K562 (cell line): ENCODE measurements around the gene ST6GAL1. TPM values are rescaled to one million over a fixed set of nuclear protein-coding genes. Genes with fewer than 3 reads are reported as not detected.
A peak's percentile ranks its signal among the peaks of the same experiment; 100 is the strongest.

Source experiments
- ATAC-seq: fragments of 200-7000 bp; cut with Tn5 transposase; 3 replicates; pipeline ENCODE4 v1.9.1; 2020; ENCODE audit warnings: moderate library complexity
- BruUV-seq: library from RNA; stranded (reverse); fragments of 400-500 nt; replicated peaks from 2 replicates; lab custom pipeline; 2021; lab: Mats Ljungman, UMichigan
- CTCF ChIA-PET: fragments of 300-600 bp; formaldehyde crosslinking; extraction: SDS; loops from one replicate; lab custom pipeline; 2021; ENCODE audit warnings: low intra/inter-chr PET ratio; lab: Yijun Ruan, JAX
- POLR2A ChIA-PET: fragments of 300-600, 350-650 bp; sonication (Branson Sonifier 250); formaldehyde crosslinking; extraction: SDS; loops from one replicate; lab custom pipeline; 2021; ENCODE audit warnings: antibody characterized with exemption, inconsistent platforms; lab: Yijun Ruan, JAX
- DNase-seq, 4 experiments: peaks; one replicate each; pipeline versions ENCODE4 v3.0.0 to v3.0.0-alpha.2; 2011 to 2018; ENCODE audit warnings: low spot score in 3 of 4, mixed read lengths in 3 of 4; ENCODE audit errors: extremely low read depth in 1 of 4
- FAIRE-seq: peaks from 2 replicates; lab custom pipeline; 2011; peaks lifted over from hg19 to GRCh38; lab: Jason Lieb, UNC
- H2AFZ ChIP-seq: 2 replicates; pipeline ENCODE4 v1.6.0; 2011; ENCODE audit warnings: low read depth, low read length, control low read depth, inconsistent platforms
- H3K27ac ChIP-seq: fragments of 200-600 bp; 3 replicates; pipeline ENCODE4 v1.8.0; 2011; ENCODE audit warnings: low read depth, mild to moderate bottlenecking, control low read depth, inconsistent platforms, low read length, moderate library complexity, mixed read lengths; ENCODE audit errors: extremely low read depth
- H3K27me3 ChIP-seq, 2 experiments: fragments of 300-600 bp in 1 of 2; 2 replicates in 1 of 2; 3 replicates in 1 of 2; pipeline versions ENCODE4 v1.6.0 to v1.8.0; 2011; ENCODE audit warnings: inconsistent platforms in 2 of 2, low read length in 2 of 2, mild to moderate bottlenecking in 1 of 2, mixed read lengths in 1 of 2, moderate library complexity in 1 of 2; ENCODE audit not compliant: control insufficient read depth in 2 of 2, insufficient read depth in 2 of 2
- H3K36me3 ChIP-seq: fragments of 300-600 bp; 3 replicates; pipeline ENCODE4 v1.8.0; 2011; ENCODE audit warnings: mild to moderate bottlenecking, low read length, inconsistent platforms; ENCODE audit not compliant: control insufficient read depth, insufficient read depth
- H3K4me1 ChIP-seq, 2 experiments: fragments of 200-600 bp in 1 of 2; replicated peaks in 1 of 2; 2 replicates in 1 of 2; 3 replicates in 1 of 2; pipeline versions ENCODE4 v1.5.1 to v1.8.0; 2011; ENCODE audit warnings: inconsistent platforms in 2 of 2, low read length in 2 of 2, mild to moderate bottlenecking in 1 of 2, mixed read lengths in 1 of 2, moderate library complexity in 1 of 2; ENCODE audit not compliant: control insufficient read depth in 2 of 2, insufficient read depth in 2 of 2
- H3K4me2 ChIP-seq: 2 replicates; pipeline ENCODE4 v1.6.1; 2011; ENCODE audit warnings: low read length, control low read depth, inconsistent platforms, mixed read lengths; ENCODE audit not compliant: insufficient read depth
- H3K4me3 ChIP-seq: fragments of 200-600 bp; sonication (generic), shearing (Covaris generic); 2 replicates; pipeline ENCODE4 v1.5.1; 2016; ENCODE audit warnings: control low read depth, inconsistent platforms
- H3K79me2 ChIP-seq: fragments of 200-600 bp; 3 replicates; pipeline ENCODE4 v1.8.0; 2011; ENCODE audit warnings: low read length, inconsistent platforms; ENCODE audit not compliant: control insufficient read depth, insufficient read depth
- H3K9ac ChIP-seq, 2 experiments: 2 replicates each; pipeline versions ENCODE4 v1.6.0 to v1.6.1; 2011; ENCODE audit warnings: low read depth in 2 of 2, low read length in 2 of 2, control low read depth in 1 of 2, inconsistent platforms in 1 of 2, mild to moderate bottlenecking in 1 of 2, mixed read lengths in 1 of 2; ENCODE audit not compliant: insufficient read depth in 1 of 2
- H3K9me1 ChIP-seq: one replicate; pipeline ENCODE4 v1.6.0; 2011; ENCODE audit warnings: inconsistent platforms, mild to moderate bottlenecking, low read length, moderate library complexity; ENCODE audit not compliant: control insufficient read depth, insufficient read depth
- H3K9me3 ChIP-seq: replicated peaks from 2 replicates; pipeline ENCODE4 v1.5.1; 2011; ENCODE audit warnings: low read depth, low read length, inconsistent platforms; ENCODE audit not compliant: control insufficient read depth, insufficient read depth
- H4K20me1 ChIP-seq: replicated peaks from 2 replicates; pipeline ENCODE4 v1.6.1; 2011; ENCODE audit warnings: low read length, inconsistent platforms, mixed read lengths; ENCODE audit not compliant: control insufficient read depth, insufficient read depth
- ATF3 ChIP-seq, 2 experiments: fragments of 450-650 bp in 1 of 2; sonication (generic) in 1 of 2; formaldehyde crosslinking in 1 of 2; IDR thresholded peaks in 1 of 2; conservative IDR thresholded peaks in 1 of 2; 2 replicates each; pipeline versions ENCODE4 v1.6.1 to v1.8.1; 2016 to 2023; ENCODE audit warnings: mild to moderate bottlenecking in 2 of 2, moderate library complexity in 2 of 2, inconsistent platforms in 1 of 2, missing genetic modification reagents in 1 of 2
- FIP1L1 ChIP-seq: fragments of 200-400 bp; formaldehyde crosslinking; IDR thresholded peaks from 2 replicates; pipeline ENCODE4 v1.6.1; 2018; ENCODE audit warnings: mild to moderate bottlenecking, low read depth, low read length; ENCODE audit not compliant: poor library complexity, severe bottlenecking
- GATA2 ChIP-seq: sonication (generic); formaldehyde crosslinking; IDR thresholded peaks from 2 replicates; pipeline ENCODE4 v1.4.0; 2020; ENCODE audit warnings: mild to moderate bottlenecking, missing genetic modification reagents
- NFYB ChIP-seq: IDR thresholded peaks from 2 replicates; pipeline ENCODE4 v1.6.1; 2011; ENCODE audit warnings: mild to moderate bottlenecking, moderate library complexity; ENCODE audit not compliant: insufficient read length; ENCODE audit errors: extremely low read depth
- WGBS: fragments of 100-300 bp; shearing (Covaris generic); methylation state at CpG from one replicate; pipeline ENCODE4 v1.1.6; 2016; ENCODE audit warnings: low coverage, mixed read lengths; ENCODE audit not compliant: insufficient coverage; ENCODE audit errors: missing lambda C conversion rate; 5-methylcytosine and 5-hydroxymethylcytosine counted together
- in situ Hi-C: fragments of 300-500 bp; cut with MboI; formaldehyde crosslinking; loops from 4 replicates; pipeline ENCODE4 v1.15.0; 2018; ENCODE audit warnings: inconsistent platforms, mixed read lengths
- intact Hi-C: fragments of 100-400 bp; cut with micrococcal nuclease; formaldehyde crosslinking; loops from 2 replicates; pipeline ENCODE4 v1.14.2; 2022
- polyA plus RNA-seq, 8 experiments: library from polyadenylated mRNA; depleted of rRNA in 4 of 8; stranded (reverse) in 5 of 8; unstranded in 3 of 8; fragments of >200 nt; fragmentation: Nextera tagmentation in 2 of 8; fragmentation: Illumina TruSeq in 1 of 8; extraction: Ambion mirVana in 2 of 8; extraction: Trizol in 1 of 8; gene quantifications; 2 replicates each; pipeline versions ENCODE4 v1.2.1 to v1.2.3, GENCODE V29; 2011 to 2014; ENCODE audit warnings: inconsistent platforms in 1 of 8, missing spikeins in 1 of 8
- total RNA-seq, 7 experiments: library from RNA; depleted of rRNA in 6 of 7; stranded (reverse); fragments of >200 nt in 6 of 7; fragmentation: Illumina TruSeq in 2 of 7; extraction: Trizol in 2 of 7; gene quantifications; 2 replicates each; pipeline versions ENCODE4 v1.2.1 to v1.2.3, GENCODE V29; 2011 to 2021; ENCODE audit warnings: low replicate concordance in 1 of 7

Gene ST6GAL1
- total and polyA plus RNA-seq, 9 of the 15 experiments (the other 6 are each of a cell fraction or from before 2014, with no cell fraction given): 31.9 to 145 (median 71.0) TPM

GRCh38 chr3:186920301-186920700 lies 10.0 kb upstream of the ST6GAL1 start:
- Histone ChIP-seq H3K9me3 (no peaks in the 10 kb centered on the region), H3K9me1 (no peaks in the 10 kb centered on the region), H4K20me1 (no peaks in the 10 kb centered on the region), H3K4me2 (no peak overlapping the region), H3K27ac (no peak overlapping the region), H3K9ac (no peak overlapping the region), H3K4me3 (no peak overlapping the region), H2AFZ (0 out of 2 replicates have a peak overlapping the region, but pooled peaks have one; percentile 10), H3K27me3 (no peaks in the 10 kb centered on the region), H3K36me3 (no peaks in the 10 kb centered on the region), H3K4me1 (peaks cover 14 to 34% of the 10 kb centered on the region in 2 experiments; a peak in 4 of 5 replicates), H3K79me2 (no peaks in the 10 kb centered on the region)
- DNase-seq (no peak), FAIRE-seq (no peak), ATAC-seq (no peak)
- TF ChIP-seq NFYB (no peak), ATF3 (IDR thresholded peaks at IDR 0.05) (0 out of 2 replicates have a peak, but pooled peaks have one; percentile 7), ATF3 (CRISPR knock-in tag; conservative IDR thresholded peaks at IDR 0.05) (no peak), GATA2 (CRISPR knock-in tag) (peak; percentile 48)
- ChIA-PET POLR2A (interaction anchor here (1.3 kb wide), 1 partner anchor 11 kb away, joined by 10 read pairs; no protein-coding TSS in a partner anchor), CTCF (no interaction called here)
- 48% methylated on average over 4 of the region's 4 CpGs for WGBS
- intact Hi-C loops: no loop called here
- no TSS peak for BruUV-seq
- in situ Hi-C loops: no loop called here

- no peak overlapping the region for H3K27ac ChIP-seq
- no peaks in the 10 kb centered on the region for H3K9me1 ChIP-seq
- H3K4me2 ChIP-seq: no peak overlapping the region
- H3K4me1 ChIP-seq: peaks cover 11 to 34% of the 10 kb centered on the region in 2 experiments; a peak in 4 of 5 replicates
- H4K20me1 ChIP-seq: no peaks in the 10 kb centered on the region
- POLR2A ChIA-PET: interaction anchor here (1.3 to 2.8 kb wide), 2 partner anchors 11 kb away, joined by 10 to 14 read pairs; no protein-coding TSS in a partner anchor
- H3K36me3 ChIP-seq: no peaks in the 10 kb centered on the region
- H2AFZ ChIP-seq: no peak overlapping the region
- intact Hi-C loops: no loop called here
- H3K27me3 ChIP-seq: no peaks in the 10 kb centered on the region
- ATAC-seq (no peak), DNase-seq (no peak), FAIRE-seq (no peak)
- no peak overlapping the region for H3K4me3 ChIP-seq
- CTCF ChIA-PET: no interaction called here
- H3K9ac ChIP-seq: no peak overlapping the region
- in situ Hi-C loops: no loop called here
- WGBS: 81% methylated on average over 1 of the region's 1 CpG
- H3K9me3 ChIP-seq: no peaks in the 10 kb centered on the region
- no peaks in the 10 kb centered on the region for H3K79me2 ChIP-seq
- BruUV-seq: no TSS peak
- no peak for TF ChIP-seq FIP1L1
Observed at GRCh38 chr3:186920796-186921195, 9.5 kb upstream of the ST6GAL1 start.
